GM23338 (cell line): Measurements from ENCODE around the gene RNF157. TPM values are rescaled to one million over a fixed set of nuclear protein-coding genes. Genes with fewer than 3 reads are reported as not detected.

ENCODE experiments used
- ATAC-seq: fragments of 200-7000 bp; cut with Tn5 transposase; 3 replicates; pipeline ENCODE4 v1.9.1; 2020
- DNase-seq: peaks from one replicate; pipeline ENCODE4 v3.0.0-alpha.2; 2015; ENCODE audit warnings: low spot score
- H2AFZ ChIP-seq: fragments of 200-600 bp; sonication (generic); 2 replicates; pipeline ENCODE4 v1.8.0; 2016; ENCODE audit warnings: antibody characterized with exemption, mild to moderate bottlenecking, moderate library complexity
- H3F3A ChIP-seq: fragments of 200-600 bp; sonication (generic); replicated peaks from 2 replicates; pipeline ENCODE4 v1.8.0; 2017; ENCODE audit warnings: antibody characterized with exemption, mixed run types, low read depth
- H3K27ac ChIP-seq: fragments of 200-600 bp; sonication (generic); 2 replicates; pipeline ENCODE4 v1.6.1; 2016; ENCODE audit warnings: low read depth
- H3K27me3 ChIP-seq: fragments of 200-600 bp; sonication (generic); 2 replicates; pipeline ENCODE4 v1.8.0; 2016; ENCODE audit warnings: mild to moderate bottlenecking, mixed run types, moderate library complexity; ENCODE audit not compliant: insufficient read depth
- H3K36me3 ChIP-seq: fragments of 200-600 bp; sonication (generic); 2 replicates; pipeline ENCODE4 v1.8.0; 2016; ENCODE audit warnings: mild to moderate bottlenecking; ENCODE audit not compliant: insufficient read depth
- H3K4me1 ChIP-seq: fragments of 200-600 bp; sonication (generic); 2 replicates; pipeline ENCODE4 v1.8.0; 2016; ENCODE audit warnings: mild to moderate bottlenecking, moderate library complexity; ENCODE audit not compliant: insufficient read depth
- H3K4me2 ChIP-seq: fragments of 200-600 bp; sonication (generic); 2 replicates; pipeline ENCODE4 v1.7.1; 2017; ENCODE audit warnings: mixed run types
- H3K4me3 ChIP-seq: fragments of 200-600 bp; sonication (generic); 2 replicates; pipeline ENCODE4 v1.6.1; 2016; ENCODE audit warnings: mixed run types
- H3K79me2 ChIP-seq: fragments of 200-600 bp; sonication (generic); replicated peaks from 2 replicates; pipeline ENCODE4 v1.8.0; 2017; ENCODE audit warnings: mild to moderate bottlenecking; ENCODE audit not compliant: insufficient read depth
- H3K9me2 ChIP-seq: fragments of 200-600 bp; sonication (generic); 2 replicates; pipeline ENCODE4 v1.8.0; 2017; ENCODE audit not compliant: insufficient read depth
- H4K20me1 ChIP-seq: fragments of 200-600 bp; sonication (generic); replicated peaks from 2 replicates; pipeline ENCODE4 v1.8.0; 2017; ENCODE audit warnings: mild to moderate bottlenecking; ENCODE audit not compliant: insufficient read depth
- H3K27ac Mint-ChIP-seq: 2 replicates; pipeline ENCODE4 v1.8.0; 2020; ENCODE audit warnings: inconsistent platforms, mild to moderate bottlenecking, moderate library complexity, mixed read lengths
- H3K27me3 Mint-ChIP-seq: 3 replicates; pipeline ENCODE4 v1.8.0; 2022; ENCODE audit warnings: low read depth, mild to moderate bottlenecking, moderate library complexity, mixed read lengths, inconsistent platforms; ENCODE audit not compliant: insufficient read depth, poor library complexity
- H3K36me3 Mint-ChIP-seq: 3 replicates; pipeline ENCODE4 v1.8.0; 2021; ENCODE audit warnings: low read depth, mild to moderate bottlenecking, inconsistent platforms, moderate library complexity, mixed read lengths
- H3K4me1 Mint-ChIP-seq: 3 replicates; pipeline ENCODE4 v1.8.0; 2020; ENCODE audit warnings: mild to moderate bottlenecking, inconsistent platforms, mixed read lengths
- H3K4me3 Mint-ChIP-seq: 3 replicates; pipeline ENCODE4 v1.8.0; 2021; ENCODE audit warnings: moderate library complexity, mild to moderate bottlenecking, inconsistent platforms, mixed read lengths
- H3K9me3 Mint-ChIP-seq: 3 replicates; pipeline ENCODE4 v1.8.0; 2020; ENCODE audit warnings: moderate library complexity, mild to moderate bottlenecking, inconsistent platforms, mixed read lengths
- CREB1 ChIP-seq: fragments of 250-450 bp; sonication (Bioruptor Pico); IDR thresholded peaks from 2 replicates; pipeline ENCODE4 v1.5.0; 2020; ENCODE audit warnings: low read depth, mild to moderate bottlenecking, moderate library complexity
- EZH2 ChIP-seq: fragments of 200-600 bp; sonication (generic); IDR thresholded peaks from one replicate; pipeline ENCODE4 v1.8.0; 2017; ENCODE audit warnings: antibody characterized with exemption, mild to moderate bottlenecking, low read depth; ENCODE audit not compliant: unreplicated experiment
- JUNB ChIP-seq: IDR thresholded peaks from one replicate; pipeline ENCODE4 v1.6.1; 2016; ENCODE audit warnings: antibody characterized with exemption; ENCODE audit not compliant: unreplicated experiment
- STAT1 ChIP-seq: IDR thresholded peaks from one replicate; pipeline ENCODE4 v1.6.1; 2016; ENCODE audit warnings: antibody characterized with exemption; ENCODE audit not compliant: unreplicated experiment
- ZNF114 ChIP-seq: fragments of 250-450 bp; sonication (Bioruptor Pico); IDR thresholded peaks from 2 replicates; pipeline ENCODE4 v1.5.0; 2020; ENCODE audit warnings: mild to moderate bottlenecking, moderate library complexity
- polyA plus RNA-seq: library from polyadenylated mRNA; unstranded; fragments of >200 nt; fragmentation: Nextera tagmentation; extraction: Ambion mirVana; gene quantifications from 2 replicates; pipeline ENCODE4 v1.2.1, GENCODE V29; 2016
- total RNA-seq: library from RNA; depleted of rRNA; stranded (reverse); fragments of >200 nt; shearing (Covaris generic); gene quantifications from 2 replicates; pipeline ENCODE4 v1.2.3, GENCODE V29; 2014
- TF ChIP-seq, protein P1 (sequence below), 2 experiments: fragments of 200-600 bp in 1 of 2; sonication (generic) in 1 of 2; conservative IDR thresholded peaks; 2 replicates each; pipeline versions ENCODE4 v1.5.1 to v1.6.1; 2016 to 2017; ENCODE audit warnings: antibody characterized with exemption in 2 of 2, low read depth in 2 of 2, mild to moderate bottlenecking in 2 of 2, moderate library complexity in 1 of 2
- TF ChIP-seq, protein P2 (sequence below): IDR thresholded peaks from one replicate; pipeline ENCODE4 v1.6.1; 2018; ENCODE audit warnings: antibody characterized with exemption; ENCODE audit not compliant: unreplicated experiment
- TF ChIP-seq, protein P3 (sequence below): IDR thresholded peaks from 2 replicates; pipeline ENCODE4 v1.6.1; 2016; ENCODE audit warnings: antibody characterized with exemption

The RNF157 gene
- total and polyA plus RNA-seq, 2 experiments from 2014 or later, result 7.8 to 11.7 TPM

DNA sequence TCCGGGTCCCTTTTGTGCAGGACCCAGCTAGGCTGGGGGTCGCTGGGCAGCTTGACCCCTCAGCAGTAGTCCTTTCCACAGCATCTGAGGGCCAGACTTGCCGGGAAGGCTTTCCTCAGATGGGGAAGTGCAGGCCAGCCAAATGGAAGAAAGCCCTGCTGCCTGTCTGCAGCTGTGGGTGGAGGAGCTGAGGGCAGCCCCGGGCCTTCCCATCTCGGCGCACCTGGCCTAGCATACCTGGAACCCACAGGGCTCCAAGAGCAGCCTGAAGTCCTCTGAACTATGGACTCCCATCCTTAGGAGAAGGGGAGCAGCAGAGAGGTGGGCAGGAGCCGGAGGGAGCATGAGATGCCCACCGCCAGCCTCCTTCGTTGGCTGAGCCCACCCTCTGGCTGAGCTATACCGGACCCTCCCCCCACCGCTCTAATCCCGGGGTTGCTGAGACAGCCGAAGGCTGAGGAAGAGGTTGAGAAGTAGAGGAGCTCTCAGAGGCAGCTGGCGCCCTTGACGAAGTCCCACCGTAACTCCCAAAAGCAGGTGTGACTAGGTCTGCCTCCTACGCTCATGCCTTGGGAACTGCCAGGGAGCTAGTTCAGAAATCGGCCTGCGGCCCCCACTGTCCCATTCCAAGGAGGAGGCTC is 38.1 kb upstream of the RNF157 start:
- Mint-ChIP-seq H3K36me3 (no peaks in the 10 kb centered on the region), H3K9me3 (no peaks in the 10 kb centered on the region), H3K27ac (no peak overlapping the region), H3K4me3 (no peak overlapping the region), H3K27me3 (peaks cover 5% of the 10 kb centered on the region), H3K4me1 (peaks cover 1% of the 10 kb centered on the region; the same call in 1 of the 3 replicates)
- no peak overlapping the region for H3K4me2 ChIP-seq
- no peaks in the 10 kb centered on the region for H3K79me2 ChIP-seq
- no peaks in the 10 kb centered on the region for H4K20me1 ChIP-seq
- H3K27me3 ChIP-seq, result no peaks in the 10 kb centered on the region
- DNase-seq, result no peak
- no peaks in the 10 kb centered on the region for H3F3A ChIP-seq
- H2AFZ ChIP-seq, result no peak overlapping the region
- no peaks in the 10 kb centered on the region for H3K9me2 ChIP-seq
- H3K4me1 ChIP-seq, result no peaks in the 10 kb centered on the region
- TF ChIP-seq JUNB (no peak), EZH2 (no peak), ZNF114 (CRISPR knock-in tag) (no peak), STAT1 (no peak), CREB1 (CRISPR knock-in tag) (no peak)
- TF ChIP-seq, protein P1, sequence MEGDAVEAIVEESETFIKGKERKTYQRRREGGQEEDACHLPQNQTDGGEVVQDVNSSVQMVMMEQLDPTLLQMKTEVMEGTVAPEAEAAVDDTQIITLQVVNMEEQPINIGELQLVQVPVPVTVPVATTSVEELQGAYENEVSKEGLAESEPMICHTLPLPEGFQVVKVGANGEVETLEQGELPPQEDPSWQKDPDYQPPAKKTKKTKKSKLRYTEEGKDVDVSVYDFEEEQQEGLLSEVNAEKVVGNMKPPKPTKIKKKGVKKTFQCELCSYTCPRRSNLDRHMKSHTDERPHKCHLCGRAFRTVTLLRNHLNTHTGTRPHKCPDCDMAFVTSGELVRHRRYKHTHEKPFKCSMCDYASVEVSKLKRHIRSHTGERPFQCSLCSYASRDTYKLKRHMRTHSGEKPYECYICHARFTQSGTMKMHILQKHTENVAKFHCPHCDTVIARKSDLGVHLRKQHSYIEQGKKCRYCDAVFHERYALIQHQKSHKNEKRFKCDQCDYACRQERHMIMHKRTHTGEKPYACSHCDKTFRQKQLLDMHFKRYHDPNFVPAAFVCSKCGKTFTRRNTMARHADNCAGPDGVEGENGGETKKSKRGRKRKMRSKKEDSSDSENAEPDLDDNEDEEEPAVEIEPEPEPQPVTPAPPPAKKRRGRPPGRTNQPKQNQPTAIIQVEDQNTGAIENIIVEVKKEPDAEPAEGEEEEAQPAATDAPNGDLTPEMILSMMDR (conservative IDR thresholded peaks at IDR 0.05; ENCODE audit: low read depth in 2 of 2), result no peak
- TF ChIP-seq, protein P2, sequence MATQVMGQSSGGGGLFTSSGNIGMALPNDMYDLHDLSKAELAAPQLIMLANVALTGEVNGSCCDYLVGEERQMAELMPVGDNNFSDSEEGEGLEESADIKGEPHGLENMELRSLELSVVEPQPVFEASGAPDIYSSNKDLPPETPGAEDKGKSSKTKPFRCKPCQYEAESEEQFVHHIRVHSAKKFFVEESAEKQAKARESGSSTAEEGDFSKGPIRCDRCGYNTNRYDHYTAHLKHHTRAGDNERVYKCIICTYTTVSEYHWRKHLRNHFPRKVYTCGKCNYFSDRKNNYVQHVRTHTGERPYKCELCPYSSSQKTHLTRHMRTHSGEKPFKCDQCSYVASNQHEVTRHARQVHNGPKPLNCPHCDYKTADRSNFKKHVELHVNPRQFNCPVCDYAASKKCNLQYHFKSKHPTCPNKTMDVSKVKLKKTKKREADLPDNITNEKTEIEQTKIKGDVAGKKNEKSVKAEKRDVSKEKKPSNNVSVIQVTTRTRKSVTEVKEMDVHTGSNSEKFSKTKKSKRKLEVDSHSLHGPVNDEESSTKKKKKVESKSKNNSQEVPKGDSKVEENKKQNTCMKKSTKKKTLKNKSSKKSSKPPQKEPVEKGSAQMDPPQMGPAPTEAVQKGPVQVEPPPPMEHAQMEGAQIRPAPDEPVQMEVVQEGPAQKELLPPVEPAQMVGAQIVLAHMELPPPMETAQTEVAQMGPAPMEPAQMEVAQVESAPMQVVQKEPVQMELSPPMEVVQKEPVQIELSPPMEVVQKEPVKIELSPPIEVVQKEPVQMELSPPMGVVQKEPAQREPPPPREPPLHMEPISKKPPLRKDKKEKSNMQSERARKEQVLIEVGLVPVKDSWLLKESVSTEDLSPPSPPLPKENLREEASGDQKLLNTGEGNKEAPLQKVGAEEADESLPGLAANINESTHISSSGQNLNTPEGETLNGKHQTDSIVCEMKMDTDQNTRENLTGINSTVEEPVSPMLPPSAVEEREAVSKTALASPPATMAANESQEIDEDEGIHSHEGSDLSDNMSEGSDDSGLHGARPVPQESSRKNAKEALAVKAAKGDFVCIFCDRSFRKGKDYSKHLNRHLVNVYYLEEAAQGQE, result no peak
- TF ChIP-seq, protein P3, sequence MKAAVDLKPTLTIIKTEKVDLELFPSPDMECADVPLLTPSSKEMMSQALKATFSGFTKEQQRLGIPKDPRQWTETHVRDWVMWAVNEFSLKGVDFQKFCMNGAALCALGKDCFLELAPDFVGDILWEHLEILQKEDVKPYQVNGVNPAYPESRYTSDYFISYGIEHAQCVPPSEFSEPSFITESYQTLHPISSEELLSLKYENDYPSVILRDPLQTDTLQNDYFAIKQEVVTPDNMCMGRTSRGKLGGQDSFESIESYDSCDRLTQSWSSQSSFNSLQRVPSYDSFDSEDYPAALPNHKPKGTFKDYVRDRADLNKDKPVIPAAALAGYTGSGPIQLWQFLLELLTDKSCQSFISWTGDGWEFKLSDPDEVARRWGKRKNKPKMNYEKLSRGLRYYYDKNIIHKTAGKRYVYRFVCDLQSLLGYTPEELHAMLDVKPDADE, result no peak
- no peak overlapping the region for H3K4me3 ChIP-seq
- no peak overlapping the region for H3K27ac ChIP-seq
- H3K36me3 ChIP-seq, result no peaks in the 10 kb centered on the region
- no peak for ATAC-seq
